Endothelial cell of umbilical vein (primary cell): ENCODE measurements around the gene TTF2. TPM values are rescaled to one million over a fixed set of nuclear protein-coding genes. Genes with fewer than 3 reads are reported as not detected.
A peak's percentile ranks its signal among the peaks of the same experiment; 100 is the strongest.

Experiments used
- BruUV-seq: library from RNA; stranded (reverse); fragments of 400-500 nt; replicated peaks from 2 replicates; lab custom pipeline; 2021; lab: Mats Ljungman, UMichigan
- CTCF ChIA-PET: fragments of 300-600, 350-600 bp; sonication (Branson Sonifier 250); formaldehyde crosslinking; loops from one replicate; lab custom pipeline; 2021; ENCODE audit warnings: antibody characterized with exemption, inconsistent platforms; lab: Charles Lee
- POLR2A ChIA-PET: fragments of 300-600, 350-600 bp; sonication (Branson Sonifier 250); formaldehyde crosslinking; loops from one replicate; lab custom pipeline; 2021; ENCODE audit warnings: antibody characterized with exemption, inconsistent platforms; lab: Charles Lee
- DNase-seq: peaks from one replicate; pipeline ENCODE4 v3.0.0-alpha.2; 2011; ENCODE audit warnings: low read depth, low spot score
- FAIRE-seq: peaks from 2 replicates; lab custom pipeline; 2011; peaks lifted over from hg19 to GRCh38; lab: Jason Lieb, UNC
- H2AFZ ChIP-seq: 2 replicates; pipeline ENCODE4 v1.6.0; 2012; ENCODE audit warnings: low read depth, low read length, control low read depth, inconsistent platforms
- H3K27ac ChIP-seq: 2 replicates; pipeline ENCODE4 v1.5.1; 2011; ENCODE audit warnings: low read depth, mild to moderate bottlenecking, control low read depth, low read length, moderate library complexity; ENCODE audit not compliant: insufficient read depth
- H3K27me3 ChIP-seq, 2 experiments: 2 replicates each; pipeline versions ENCODE4 v1.6.0 to v1.6.1; 2011; ENCODE audit warnings: low read length in 2 of 2, mixed read lengths in 1 of 2; ENCODE audit not compliant: control insufficient read depth in 2 of 2, insufficient read depth in 2 of 2
- H3K36me3 ChIP-seq, 2 experiments: 2 replicates in 1 of 2; 3 replicates in 1 of 2; pipeline ENCODE4 v1.5.1; 2011; ENCODE audit warnings: low read length in 2 of 2, mild to moderate bottlenecking in 1 of 2, moderate library complexity in 1 of 2; ENCODE audit not compliant: control insufficient read depth in 2 of 2, insufficient read depth in 2 of 2; ENCODE audit errors: extremely low read depth in 1 of 2
- H3K4me1 ChIP-seq: 3 replicates; pipeline ENCODE4 v1.5.1; 2011; ENCODE audit warnings: mild to moderate bottlenecking, low read length; ENCODE audit not compliant: control insufficient read depth, insufficient read depth; ENCODE audit errors: extremely low read depth
- H3K4me2 ChIP-seq: 2 replicates; pipeline ENCODE4 v1.6.1; 2011; ENCODE audit warnings: low read length, control low read depth, mixed read lengths; ENCODE audit not compliant: insufficient read depth
- H3K4me3 ChIP-seq, 3 experiments: fragments of 200-600 bp in 1 of 3; sonication (generic), shearing (Covaris generic) in 1 of 3; replicated peaks in 1 of 3; 2 replicates each; pipeline ENCODE4 v1.5.1; 2011 to 2016; ENCODE audit warnings: control low read depth in 3 of 3, low read length in 3 of 3, mild to moderate bottlenecking in 2 of 3, inconsistent platforms in 1 of 3, low read depth in 1 of 3, moderate library complexity in 1 of 3; ENCODE audit not compliant: insufficient read depth in 1 of 3
- H3K79me2 ChIP-seq: 2 replicates; pipeline ENCODE4 v1.6.0; 2012; ENCODE audit warnings: low read length, inconsistent platforms; ENCODE audit not compliant: control insufficient read depth, insufficient read depth
- H3K9ac ChIP-seq: replicated peaks from 2 replicates; pipeline ENCODE3; 2011; ENCODE audit warnings: low read length, control low read depth; ENCODE audit not compliant: insufficient read depth; ENCODE audit errors: extremely low read depth
- H3K9me1 ChIP-seq: replicated peaks from 3 replicates; pipeline ENCODE4 v1.6.0; 2011; ENCODE audit warnings: mild to moderate bottlenecking, low read length; ENCODE audit not compliant: control insufficient read depth, insufficient read depth; ENCODE audit errors: extremely low read depth
- H3K9me3 ChIP-seq: replicated peaks from 2 replicates; pipeline ENCODE4 v1.5.1; 2012; ENCODE audit warnings: low read length, inconsistent platforms; ENCODE audit not compliant: control insufficient read depth, insufficient read depth
- H4K20me1 ChIP-seq: replicated peaks from 2 replicates; pipeline ENCODE3; 2011; ENCODE audit warnings: mild to moderate bottlenecking, low read length; ENCODE audit not compliant: control insufficient read depth, insufficient read depth; ENCODE audit errors: extremely low read depth
- EZH2 ChIP-seq: IDR thresholded peaks from 2 replicates; pipeline ENCODE4 v1.6.1; 2012; ENCODE audit warnings: borderline replicate concordance, low read depth, mild to moderate bottlenecking, moderate library complexity, low read length, inconsistent platforms; ENCODE audit not compliant: severe bottlenecking
- FOS ChIP-seq: IDR thresholded peaks from 2 replicates; pipeline ENCODE4 v1.6.1; 2011; ENCODE audit warnings: mild to moderate bottlenecking, low read length, moderate library complexity, borderline replicate concordance; ENCODE audit not compliant: insufficient read depth
- GATA2 ChIP-seq: IDR thresholded peaks from 2 replicates; pipeline ENCODE4 v1.7.0; 2011; ENCODE audit warnings: low read depth, mild to moderate bottlenecking, moderate library complexity, mixed read lengths, low read length; ENCODE audit not compliant: insufficient read length, insufficient read depth
- JUN ChIP-seq: IDR thresholded peaks from 2 replicates; pipeline ENCODE4 v1.6.1; 2011; ENCODE audit warnings: borderline replicate concordance, low read depth; ENCODE audit not compliant: insufficient read length, insufficient read depth
- MAX ChIP-seq: IDR thresholded peaks from 2 replicates; pipeline ENCODE4 v1.6.1; 2011; ENCODE audit not compliant: insufficient read depth, insufficient read length
- MYC ChIP-seq: IDR thresholded peaks from one replicate; pipeline ENCODE4 v1.6.1; 2011; ENCODE audit warnings: mild to moderate bottlenecking, low read depth, low read length
- POLR2A ChIP-seq: IDR thresholded peaks from 2 replicates; pipeline ENCODE4 v1.6.1; 2012; ENCODE audit warnings: low read depth, mild to moderate bottlenecking, control low read depth, low read length
- POLR2AphosphoS5 ChIP-seq: IDR thresholded peaks from 2 replicates; pipeline ENCODE4 v1.6.1; 2012; ENCODE audit warnings: low read depth, mild to moderate bottlenecking, control low read depth, low read length, moderate library complexity; ENCODE audit not compliant: insufficient read depth
- dilution Hi-C: fragments of 300-500 bp; cut with MboI; formaldehyde crosslinking; loops from one replicate; pipeline ENCODE4 v1.15.0; 2019; ENCODE audit warnings: low sequenced_read_pairs; ENCODE audit not compliant: extremely low pct_ligation_motif_present
- intact Hi-C: fragments of 100-400 bp; cut with micrococcal nuclease; formaldehyde crosslinking; loops from one replicate; pipeline ENCODE4 v1.10.0; 2022
- polyA plus RNA-seq, 4 experiments: library from polyadenylated mRNA; depleted of rRNA in 3 of 4; stranded (reverse) in 3 of 4; unstranded in 1 of 4; fragments of >200 nt; gene quantifications; 2 replicates each; pipeline versions ENCODE4 v1.2.1 to v1.2.3, GENCODE V29; 2011 to 2012; ENCODE audit warnings: missing spikeins in 1 of 4
- total RNA-seq: library from RNA; stranded (reverse); gene quantifications from 2 replicates; pipeline ENCODE4 v1.2.3, GENCODE V29; 2021
- TF ChIP-seq, protein P1 (sequence below), 2 donors: IDR thresholded peaks; 1 replicate in 1 of 2; 2 replicates in 1 of 2; pipeline ENCODE4 v1.5.1; 2011; ENCODE audit warnings: low read length in 2 of 2, mild to moderate bottlenecking in 2 of 2, moderate library complexity in 2 of 2, control low read depth in 1 of 2, inconsistent platforms in 1 of 2, low read depth in 1 of 2; ENCODE audit not compliant: insufficient read depth in 1 of 2; ENCODE audit errors: extremely low read depth in 1 of 2

The TTF2 gene
- total and polyA plus RNA-seq, 2 donors (not counting 3 experiments of a cell fraction or from before 2014, with no cell fraction given): 8.8 to 44.4 TPM

- Histone ChIP-seq H4K20me1 (no peaks in the 10 kb centered on the region), H3K9me3 (no peaks in the 10 kb centered on the region), H3K9me1 (no peaks in the 10 kb centered on the region), H3K4me1 (peaks cover 10% of the 10 kb centered on the region), H3K36me3 (no peaks in the 10 kb centered on the region), H2AFZ (peak overlapping the region; percentile 97), H3K27ac (peak overlapping the region; percentile 90), H3K9ac (peak overlapping the region; percentile 94), H3K79me2 (no peaks in the 10 kb centered on the region), H3K4me3 (peak overlapping the region in 2 of 3 experiments; percentile 74 to 86), H3K4me2 (peak overlapping the region; percentile 87), H3K27me3 (peaks cover 11 to 25% of the 10 kb centered on the region in 2 experiments)
- no peak for FAIRE-seq
- DNase-seq: no peak
- no TSS peak for BruUV-seq
- CTCF ChIA-PET: interaction anchor here (0.9 to 6.2 kb wide), 15 partner anchors 9 to 631 kb away, joined by 3 to 58 read pairs (median 5); partner anchors contain the start of gene TTF2
- intact Hi-C loops: loop anchor here (5.0 to 10.0 kb wide), 2 partner anchors 550 to 632 kb away; partner anchors contain the start of gene CD58
- POLR2A ChIA-PET: interaction anchor here (1.1 kb wide), 1 partner anchor 29 kb away, joined by 5 read pairs; no protein-coding TSS in a partner anchor
- dilution Hi-C loops: no loop called here
- TF ChIP-seq JUN (no peak), MYC (no peak), GATA2 (no peak)
Measured at GRCh38 chr1:117122330-117123025, 62.4 kb downstream of the TTF2 start.

- Histone ChIP-seq H3K79me2 (no peaks in the 10 kb centered on the region), H3K9me3 (no peaks in the 10 kb centered on the region), H2AFZ (no peak overlapping the region), H3K4me2 (no peak overlapping the region), H3K4me1 (peaks cover 10% of the 10 kb centered on the region), H3K27me3 (peaks cover 11 to 25% of the 10 kb centered on the region in 2 experiments), H3K9ac (no peak overlapping the region), H3K9me1 (no peaks in the 10 kb centered on the region), H4K20me1 (no peaks in the 10 kb centered on the region), H3K27ac (no peak overlapping the region), H3K36me3 (no peaks in the 10 kb centered on the region), H3K4me3 (no peak overlapping the region)
- no peak for DNase-seq
- no peak for FAIRE-seq
- POLR2A ChIA-PET: no interaction called here
- dilution Hi-C loops: no loop called here
- intact Hi-C loops: loop anchor here (5.0 to 10.0 kb wide), 2 partner anchors 551 to 632 kb away; partner anchors contain the start of gene CD58
- CTCF ChIA-PET: interaction anchor here (0.8 to 6.2 kb wide), 9 partner anchors 9 to 65 kb away, joined by 3 to 58 read pairs (median 6); partner anchors contain the start of gene TTF2
- BruUV-seq: no TSS peak
- TF ChIP-seq MYC (no peak), POLR2A (no peak), EZH2 (no peak), MAX (no peak), JUN (no peak), GATA2 (no peak), POLR2AphosphoS5 (no peak), FOS (no peak)
- TF ChIP-seq, protein P1, sequence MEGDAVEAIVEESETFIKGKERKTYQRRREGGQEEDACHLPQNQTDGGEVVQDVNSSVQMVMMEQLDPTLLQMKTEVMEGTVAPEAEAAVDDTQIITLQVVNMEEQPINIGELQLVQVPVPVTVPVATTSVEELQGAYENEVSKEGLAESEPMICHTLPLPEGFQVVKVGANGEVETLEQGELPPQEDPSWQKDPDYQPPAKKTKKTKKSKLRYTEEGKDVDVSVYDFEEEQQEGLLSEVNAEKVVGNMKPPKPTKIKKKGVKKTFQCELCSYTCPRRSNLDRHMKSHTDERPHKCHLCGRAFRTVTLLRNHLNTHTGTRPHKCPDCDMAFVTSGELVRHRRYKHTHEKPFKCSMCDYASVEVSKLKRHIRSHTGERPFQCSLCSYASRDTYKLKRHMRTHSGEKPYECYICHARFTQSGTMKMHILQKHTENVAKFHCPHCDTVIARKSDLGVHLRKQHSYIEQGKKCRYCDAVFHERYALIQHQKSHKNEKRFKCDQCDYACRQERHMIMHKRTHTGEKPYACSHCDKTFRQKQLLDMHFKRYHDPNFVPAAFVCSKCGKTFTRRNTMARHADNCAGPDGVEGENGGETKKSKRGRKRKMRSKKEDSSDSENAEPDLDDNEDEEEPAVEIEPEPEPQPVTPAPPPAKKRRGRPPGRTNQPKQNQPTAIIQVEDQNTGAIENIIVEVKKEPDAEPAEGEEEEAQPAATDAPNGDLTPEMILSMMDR (IDR thresholded peaks at IDR 0.05; ENCODE audit: extremely low read depth in 1 of 2, insufficient read depth in 1 of 2, low read depth in 1 of 2, low read length in 2 of 2): no peak
Measured at GRCh38 chr1:117123274-117123673, 63.1 kb downstream of the TTF2 start.
